SH-SY5Y (cell line): Measurements from ENCODE around the gene MACROD2.

Source experiments
- GATA2 ChIP-seq: IDR thresholded peaks from 2 replicates; pipeline ENCODE4 v1.6.1; 2011; ENCODE audit warnings: mild to moderate bottlenecking, low read depth, low read length
- GATA3 ChIP-seq: IDR thresholded peaks from 2 replicates; pipeline ENCODE4 v1.6.1; 2011; ENCODE audit warnings: low read depth, mild to moderate bottlenecking, low read length, moderate library complexity

- TF ChIP-seq GATA2 (no peak), GATA3 (no peak)
Observed at GRCh38 chr20:15940127-15940526, 1944.8 kb downstream of the MACROD2 start.
